Endothelial cell (in vitro differentiated cells): ENCODE data around the gene SMIM35. TPM values are rescaled to one million over a fixed set of nuclear protein-coding genes. Genes with fewer than 3 reads are reported as not detected.
A peak's percentile ranks its signal among the peaks of the same experiment; 100 is the strongest.

Experiments
- DNase-seq: peaks from one replicate; pipeline ENCODE4 v3.0.0; 2021; ENCODE audit warnings: low spot score
- H3K27ac Mint-ChIP-seq: one replicate; pipeline ENCODE4 v1.8.0; 2021; ENCODE audit warnings: mixed read lengths, inconsistent platforms; ENCODE audit not compliant: unreplicated experiment
- H3K27me3 Mint-ChIP-seq: one replicate; pipeline ENCODE4 v1.8.0; 2021; ENCODE audit warnings: mild to moderate bottlenecking, moderate library complexity, mixed read lengths, inconsistent platforms; ENCODE audit not compliant: unreplicated experiment
- H3K36me3 Mint-ChIP-seq: one replicate; pipeline ENCODE4 v1.8.0; 2021; ENCODE audit warnings: mild to moderate bottlenecking, low read depth, mixed read lengths, inconsistent platforms; ENCODE audit not compliant: unreplicated experiment
- H3K4me1 Mint-ChIP-seq: one replicate; pipeline ENCODE4 v1.8.0; 2021; ENCODE audit warnings: mild to moderate bottlenecking, mixed read lengths, inconsistent platforms; ENCODE audit not compliant: unreplicated experiment
- H3K4me3 Mint-ChIP-seq: one replicate; pipeline ENCODE4 v1.8.0; 2021; ENCODE audit warnings: mild to moderate bottlenecking, mixed read lengths, inconsistent platforms; ENCODE audit not compliant: unreplicated experiment
- H3K9me3 Mint-ChIP-seq: one replicate; pipeline ENCODE4 v1.8.0; 2021; ENCODE audit warnings: mixed read lengths, inconsistent platforms; ENCODE audit not compliant: unreplicated experiment
- total RNA-seq: library from RNA; stranded (reverse); fragmentation: NEBNext Ultra II Directional; extraction: Animal tissue kit (Norgen Biotek cat#: 25700); gene quantifications from one replicate; pipeline ENCODE4 v1.2.1, GENCODE V29; 2021; ENCODE audit not compliant: unreplicated experiment
- TF ChIP-seq, protein P1 (sequence below): fragments of 200-600 bp; sonication (generic); IDR thresholded peaks from one replicate; pipeline ENCODE4 v1.5.0; 2021; ENCODE audit warnings: antibody characterized with exemption; ENCODE audit not compliant: unreplicated experiment

SMIM35 gene
- total RNA-seq, 1 donor from 2014 or later: not detected

DNA sequence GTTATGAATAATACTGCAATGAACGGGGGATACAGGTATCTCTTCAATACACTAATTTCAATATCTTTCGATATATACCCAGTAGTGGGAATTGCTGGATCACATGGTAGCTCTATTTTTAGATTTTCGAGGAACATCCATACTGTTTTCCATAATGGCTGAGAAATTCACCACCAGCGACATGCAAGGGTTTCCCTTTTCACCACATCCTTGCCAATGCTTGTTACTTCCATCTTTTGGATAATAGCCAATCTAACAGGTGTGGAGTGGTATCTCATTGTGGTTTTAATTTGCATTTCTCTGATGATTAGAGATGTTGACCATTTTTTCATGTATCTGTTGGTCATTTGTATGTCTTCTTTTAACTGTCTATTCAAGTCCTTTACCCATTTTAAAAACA is 94.6 kb downstream of the SMIM35 start:
- peaks cover 5% of the 10 kb centered on the region for H3K27me3 Mint-ChIP-seq
- no peaks in the 10 kb centered on the region for H3K9me3 Mint-ChIP-seq
- H3K4me3 Mint-ChIP-seq: no peak overlapping the region

DNA sequence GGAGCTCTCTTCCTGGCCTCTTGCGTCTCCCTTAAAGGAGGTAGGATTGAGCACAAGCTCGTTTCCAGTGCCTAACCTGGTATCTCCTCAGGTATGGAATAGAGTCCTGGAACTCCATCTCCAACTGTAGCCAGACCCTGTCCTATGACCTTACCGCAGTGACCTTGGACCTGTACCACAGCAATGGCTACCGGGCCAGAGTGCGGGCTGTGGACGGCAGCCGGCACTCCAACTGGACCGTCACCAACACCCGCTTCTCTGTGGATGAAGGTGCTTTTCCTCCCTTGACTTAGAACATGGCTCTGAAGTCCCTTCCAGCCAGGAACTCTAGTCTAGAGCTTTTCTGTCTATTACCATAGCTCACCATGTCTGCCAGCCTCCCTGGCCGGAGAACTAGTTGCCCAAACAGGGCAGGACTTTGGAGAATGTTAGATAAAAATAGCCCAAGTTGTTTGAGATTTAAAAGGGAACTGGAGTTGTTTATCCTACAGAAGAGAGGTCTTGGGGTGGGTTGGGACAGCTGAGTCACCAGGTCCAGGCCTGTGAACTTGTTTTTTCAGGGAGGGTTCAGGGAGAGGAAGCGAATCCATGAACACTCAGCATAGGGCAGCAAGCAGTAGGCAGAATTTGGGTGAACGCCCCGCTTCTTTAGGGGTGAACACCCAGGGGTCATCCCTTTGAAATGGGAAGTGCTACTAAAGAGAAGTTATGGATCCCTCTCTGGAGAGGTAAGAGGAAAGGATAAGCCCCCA is 97.2 kb downstream of the SMIM35 start:
- peak overlapping the region; percentile 56 for H3K4me3 Mint-ChIP-seq
- no peak overlapping the region for H3K27ac Mint-ChIP-seq
- no peaks in the 10 kb centered on the region for H3K9me3 Mint-ChIP-seq
- TF ChIP-seq, protein P1, sequence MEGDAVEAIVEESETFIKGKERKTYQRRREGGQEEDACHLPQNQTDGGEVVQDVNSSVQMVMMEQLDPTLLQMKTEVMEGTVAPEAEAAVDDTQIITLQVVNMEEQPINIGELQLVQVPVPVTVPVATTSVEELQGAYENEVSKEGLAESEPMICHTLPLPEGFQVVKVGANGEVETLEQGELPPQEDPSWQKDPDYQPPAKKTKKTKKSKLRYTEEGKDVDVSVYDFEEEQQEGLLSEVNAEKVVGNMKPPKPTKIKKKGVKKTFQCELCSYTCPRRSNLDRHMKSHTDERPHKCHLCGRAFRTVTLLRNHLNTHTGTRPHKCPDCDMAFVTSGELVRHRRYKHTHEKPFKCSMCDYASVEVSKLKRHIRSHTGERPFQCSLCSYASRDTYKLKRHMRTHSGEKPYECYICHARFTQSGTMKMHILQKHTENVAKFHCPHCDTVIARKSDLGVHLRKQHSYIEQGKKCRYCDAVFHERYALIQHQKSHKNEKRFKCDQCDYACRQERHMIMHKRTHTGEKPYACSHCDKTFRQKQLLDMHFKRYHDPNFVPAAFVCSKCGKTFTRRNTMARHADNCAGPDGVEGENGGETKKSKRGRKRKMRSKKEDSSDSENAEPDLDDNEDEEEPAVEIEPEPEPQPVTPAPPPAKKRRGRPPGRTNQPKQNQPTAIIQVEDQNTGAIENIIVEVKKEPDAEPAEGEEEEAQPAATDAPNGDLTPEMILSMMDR: no peak
- H3K4me1 Mint-ChIP-seq: peaks cover 3% of the 10 kb centered on the region
- peaks cover 16% of the 10 kb centered on the region for H3K27me3 Mint-ChIP-seq
- DNase-seq: no peak
- no peaks in the 10 kb centered on the region for H3K36me3 Mint-ChIP-seq

More for the DNA sequence above, 94.6 kb downstream of the SMIM35 start:
- Mint-ChIP-seq H3K27ac (no peak overlapping the region), H3K36me3 (no peaks in the 10 kb centered on the region), H3K4me1 (peaks cover 6% of the 10 kb centered on the region)
- DNase-seq: no peak
- TF ChIP-seq, protein P1: no peak

DNA sequence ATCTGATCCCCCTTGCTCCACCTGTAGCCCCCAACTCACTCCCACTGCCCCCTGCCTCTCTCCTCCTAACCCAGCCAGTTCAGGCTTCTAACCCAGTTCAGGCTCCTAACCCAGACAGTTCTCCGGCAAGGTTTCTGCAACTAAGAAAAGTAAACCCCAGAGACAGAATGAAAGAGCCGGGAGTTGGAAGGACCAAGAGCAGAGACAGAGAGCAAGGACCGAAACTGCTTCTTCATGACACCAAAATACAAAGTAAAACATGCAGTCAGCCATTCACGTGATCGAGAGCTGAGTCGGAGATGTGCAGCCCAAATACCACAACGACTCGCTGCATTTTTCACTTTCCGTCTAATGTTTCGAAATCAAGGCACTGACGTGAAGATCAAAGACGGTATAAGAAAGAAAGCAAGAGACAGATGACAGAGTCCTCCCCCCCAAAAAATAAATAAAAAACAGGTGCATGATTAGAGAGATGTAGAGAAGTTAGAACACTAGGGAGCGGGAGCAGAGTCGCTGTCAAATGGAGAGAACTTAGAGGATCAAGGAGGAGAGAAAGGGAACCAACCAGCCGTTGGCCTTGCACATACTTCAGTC is 99.7 kb downstream of the SMIM35 start:
- Mint-ChIP-seq H3K36me3 (no peaks in the 10 kb centered on the region), H3K9me3 (no peaks in the 10 kb centered on the region), H3K4me3 (peak overlapping the region; percentile 78), H3K4me1 (no peaks in the 10 kb centered on the region), H3K27me3 (peaks cover 14% of the 10 kb centered on the region), H3K27ac (no peak overlapping the region)
- TF ChIP-seq, protein P1: no peak
- DNase-seq: no peak

DNA sequence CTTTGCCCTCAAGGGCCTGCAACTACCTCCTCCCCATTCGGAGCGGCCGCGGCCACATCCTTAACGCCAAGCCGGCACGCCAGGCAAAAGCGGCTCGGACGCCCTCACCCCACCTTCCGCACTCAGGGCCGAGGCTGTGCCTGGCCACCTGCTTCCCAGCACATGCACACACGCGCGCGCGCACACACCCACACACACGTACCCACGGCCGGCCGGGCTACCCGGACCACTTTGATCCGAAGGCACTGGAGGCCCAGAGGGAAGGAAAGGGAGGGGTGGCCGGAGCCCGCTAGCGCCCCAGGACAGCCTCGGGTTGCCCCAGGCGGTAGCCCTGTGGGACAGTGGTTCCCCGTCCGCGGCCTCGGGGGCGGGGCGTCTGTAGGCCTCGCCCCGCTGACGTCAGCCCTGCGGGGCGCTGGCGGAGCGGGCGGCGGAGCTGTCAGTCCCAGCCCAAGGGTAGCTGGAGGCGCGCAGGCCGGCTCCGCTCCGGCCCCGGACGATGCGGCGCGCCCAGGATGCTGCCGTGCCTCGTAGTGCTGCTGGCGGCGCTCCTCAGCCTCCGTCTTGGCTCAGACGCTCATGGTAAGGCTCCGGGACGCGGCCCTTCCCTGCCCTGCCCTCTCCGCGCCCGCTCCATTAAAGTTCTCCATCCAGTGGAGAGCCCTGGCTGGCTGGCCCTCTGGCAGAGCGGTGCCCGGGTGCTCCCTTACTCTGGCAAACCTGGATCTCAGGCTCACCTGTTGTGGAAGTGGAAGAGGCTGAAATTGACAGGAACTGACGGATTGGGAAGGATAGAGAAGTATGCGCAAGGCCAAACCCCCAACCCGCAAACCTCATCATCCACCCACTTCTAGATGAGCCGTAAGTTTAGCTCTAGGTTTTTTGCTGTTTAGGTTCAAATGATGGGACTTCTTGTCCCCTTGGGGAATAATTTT is 100.5 kb downstream of the SMIM35 start, which contains the start of gene IL10RA:
IL10RA (plus strand) TSS at position 442 of the 935 bp plus-strand sequence; CDS start at position 516, 74 bp downstream.
- Mint-ChIP-seq H3K36me3 (no peaks in the 10 kb centered on the region), H3K27me3 (peaks cover 14% of the 10 kb centered on the region), H3K27ac (no peak within 1 kb of the TSS), H3K4me3 (peak within 1 kb of the TSS; percentile 81), H3K9me3 (no peaks in the 10 kb centered on the region), H3K4me1 (no peaks in the 10 kb centered on the region)
- peak; percentile 76 for DNase-seq
- TF ChIP-seq, protein P1: no peak
